ENCODE data around the gene HIPK3.

HIPK3 gene

GRCh38 chr11:33323421-33323820 lies 66.2 kb downstream of the HIPK3 start:
- H4K20me1 ChIP-seq (ENCODE audit: control insufficient read depth, insufficient read depth, low read depth, low read length) = peaks cover 10% of the 10 kb centered on the region

GRCh38 chr11:33324302-33324985 lies 67.3 kb downstream of the HIPK3 start:
- H3F3A ChIP-seq (ENCODE audit: control insufficient read depth, insufficient read depth) = peaks cover 6% of the 10 kb centered on the region
- H3K4me2 ChIP-seq (ENCODE audit: low read length) = no peak overlapping the region
- TF ChIP-seq EZH2phosphoT487 (IDR thresholded peaks at IDR 0.05; ENCODE audit: borderline replicate concordance, low read length) = no peak
- no peak for TF ChIP-seq CTCF (IDR thresholded peaks at IDR 0.05; ENCODE audit: low read depth, low read length, poor library complexity, severe bottlenecking)
- H3K79me2 ChIP-seq (ENCODE audit: control insufficient read depth, low read length) = peaks cover 56% of the 10 kb centered on the region
- H3K9me2 ChIP-seq (replicated peaks; ENCODE audit: control insufficient read depth, low read length) = no peaks in the 10 kb centered on the region
- H3K27ac ChIP-seq (ENCODE audit: low read depth, low read length) = no peak overlapping the region
- no peaks in the 10 kb centered on the region for H3K36me3 ChIP-seq (ENCODE audit: control insufficient read depth, low read length)
- peaks cover 10% of the 10 kb centered on the region for H4K20me1 ChIP-seq (ENCODE audit: control insufficient read depth, insufficient read depth, low read depth, low read length)
- no peaks in the 10 kb centered on the region for H3K27me3 ChIP-seq (ENCODE audit: control insufficient read depth, low read length)
- no peak overlapping the region for H3K4me3 ChIP-seq (ENCODE audit: low read length)
- H3K9me3 ChIP-seq (ENCODE audit: control insufficient read depth, insufficient read depth, low read length) = no peaks in the 10 kb centered on the region
- H3K4me1 ChIP-seq (ENCODE audit: control insufficient read depth, low read length) = peaks cover 32% of the 10 kb centered on the region

More at GRCh38 chr11:33323421-33323820, 66.2 kb downstream of the HIPK3 start:
- TF ChIP-seq CTCF (IDR thresholded peaks at IDR 0.05; ENCODE audit: low read depth, low read length, poor library complexity, severe bottlenecking) (no peak), EZH2phosphoT487 (IDR thresholded peaks at IDR 0.05; ENCODE audit: borderline replicate concordance, low read length) (no peak)
- H3K27me3 ChIP-seq (ENCODE audit: control insufficient read depth, low read length) = no peaks in the 10 kb centered on the region
- no peak overlapping the region for H3K4me3 ChIP-seq (ENCODE audit: low read length)
- H3K36me3 ChIP-seq (ENCODE audit: control insufficient read depth, low read length) = no peaks in the 10 kb centered on the region
- no peak overlapping the region for H3K4me2 ChIP-seq (ENCODE audit: low read length)
- peaks cover 6% of the 10 kb centered on the region for H3F3A ChIP-seq (ENCODE audit: control insufficient read depth, insufficient read depth)
- no peaks in the 10 kb centered on the region for H3K9me2 ChIP-seq (replicated peaks; ENCODE audit: control insufficient read depth, low read length)
- peaks cover 32% of the 10 kb centered on the region for H3K4me1 ChIP-seq (ENCODE audit: control insufficient read depth, low read length)
- peaks cover 60% of the 10 kb centered on the region for H3K79me2 ChIP-seq (ENCODE audit: control insufficient read depth, low read length)
- no peaks in the 10 kb centered on the region for H3K9me3 ChIP-seq (ENCODE audit: control insufficient read depth, insufficient read depth, low read length)
- H3K27ac ChIP-seq (ENCODE audit: low read depth, low read length) = no peak overlapping the region

GRCh38 chr11:33325451-33325850 lies 68.3 kb downstream of the HIPK3 start:
- H3K27me3 ChIP-seq (ENCODE audit: control insufficient read depth, low read length) = no peaks in the 10 kb centered on the region
- peaks cover 46% of the 10 kb centered on the region for H3K79me2 ChIP-seq (ENCODE audit: control insufficient read depth, low read length)
- TF ChIP-seq CTCF (IDR thresholded peaks at IDR 0.05; ENCODE audit: low read depth, low read length, poor library complexity, severe bottlenecking) (no peak), EZH2phosphoT487 (IDR thresholded peaks at IDR 0.05; ENCODE audit: borderline replicate concordance, low read length) (no peak)
- peaks cover 23% of the 10 kb centered on the region for H3K4me1 ChIP-seq (ENCODE audit: control insufficient read depth, low read length)
- H3K27ac ChIP-seq (ENCODE audit: low read depth, low read length) = no peak overlapping the region
- no peak overlapping the region for H3K4me2 ChIP-seq (ENCODE audit: low read length)
- no peaks in the 10 kb centered on the region for H3K36me3 ChIP-seq (ENCODE audit: control insufficient read depth, low read length)
- H3K9me2 ChIP-seq (replicated peaks; ENCODE audit: control insufficient read depth, low read length) = no peaks in the 10 kb centered on the region
- peaks cover 7% of the 10 kb centered on the region for H4K20me1 ChIP-seq (ENCODE audit: control insufficient read depth, insufficient read depth, low read depth, low read length)
- H3K9me3 ChIP-seq (ENCODE audit: control insufficient read depth, insufficient read depth, low read length) = no peaks in the 10 kb centered on the region
- peaks cover 6% of the 10 kb centered on the region for H3F3A ChIP-seq (ENCODE audit: control insufficient read depth, insufficient read depth)
- H3K4me3 ChIP-seq (ENCODE audit: low read length) = no peak overlapping the region

Measured in DOHH2 (cell line).